ENCODE measurements around the gene ZNF211. TPM values are rescaled to one million over a fixed set of nuclear protein-coding genes. Genes with fewer than 3 reads are reported as not detected.
A peak's percentile ranks its signal among the peaks of the same experiment; 100 is the strongest.

Gene ZNF211
- total and polyA plus RNA-seq, 10 of the 15 experiments (the other 5 are each of a cell fraction or from before 2014, with no cell fraction given) = 2.1 to 20.6 (median 9.3) TPM

GRCh38 chr19:57599377-57599760 is 33.6 kb upstream of the ZNF211 start:
- WGBS (ENCODE audit: insufficient coverage, insufficient replicate concordance, low lambda C conversion rate, missing lambda C conversion rate) = 55% methylated on average over 8 of the region's 8 CpGs

GRCh38 chr19:57599761-57600383 is 33.1 kb upstream of the ZNF211 start, which contains the start of gene ZNF530:
TSS of gene ZNF530 (plus strand) at chr19:57599885. CDS start at chr19:57604346, 4,461 bp downstream.
- H3K9me3 ChIP-seq (replicated peaks; ENCODE audit: control insufficient read depth, insufficient read depth, low read length) = peaks cover 6% of the 10 kb centered on the region; the same call in 1 of the 3 replicates
- intact Hi-C loops (cut with micrococcal nuclease; ENCODE audit: unreplicated experiment) (no loop called here), in situ Hi-C loops (cut with MboI) (no loop called here)
- H3K4me1 ChIP-seq (ENCODE audit: control insufficient read depth, insufficient read depth, low read length) = no peaks in the 10 kb centered on the region
- peak within 1 kb of the TSS; percentile 20; the same call in 1 of the 2 replicates for H3K27ac ChIP-seq (ENCODE audit: control insufficient read depth, insufficient read depth)
- POLR2A ChIA-PET = no interaction called here
- CTCF ChIA-PET = interaction anchor here (1.0 kb wide), 1 partner anchor 14 kb away, joined by 3 read pairs; no protein-coding TSS in a partner anchor
- RAD21 ChIA-PET (ENCODE audit: unreplicated experiment) = no interaction called here
- no peaks in the 10 kb centered on the region for H3K27me3 ChIP-seq (replicated peaks in 1 of 2; ENCODE audit: control insufficient read depth in 2 of 2, insufficient read depth in 2 of 2, low read length in 1 of 2)
- DNase-seq (ENCODE audit: low read depth, low spot score) (peak; percentile 55), ATAC-seq (peak; percentile 100), FAIRE-seq (peak; percentile 95)
- no peaks in the 10 kb centered on the region for H4K20me1 ChIP-seq (ENCODE audit: control insufficient read depth, insufficient read depth)
- 6% methylated on average over 53 of the region's 53 CpGs for WGBS (ENCODE audit: insufficient coverage, insufficient replicate concordance, low lambda C conversion rate, missing lambda C conversion rate)
- peaks cover 0 to 1% of the 10 kb centered on the region in 2 experiments; a peak in 2 of 4 replicates for H3K36me3 ChIP-seq (ENCODE audit: control insufficient read depth in 2 of 2, insufficient read depth in 2 of 2, low read length in 1 of 2)
- SMC1A ChIA-PET (ENCODE audit: uncharacterized antibody, unreplicated experiment) = no interaction called here
- H3K4me3 ChIP-seq = peak within 1 kb of the TSS; percentile 87
- H3K9ac ChIP-seq (ENCODE audit: control insufficient read depth, insufficient read depth, low read length) = peak within 1 kb of the TSS; percentile 67
- BruUV-seq (replicated peaks) = no TSS peak
- H3K79me2 ChIP-seq (ENCODE audit: control insufficient read depth, insufficient read depth, low read length) = no peaks in the 10 kb centered on the region; the same call in 1 of the 2 replicates
- peak within 1 kb of the TSS; percentile 93 for H2AFZ ChIP-seq (ENCODE audit: control insufficient read depth, low read depth, low read length)
- peak within 1 kb of the TSS; percentile 81 for H3K4me2 ChIP-seq (ENCODE audit: control insufficient read depth, insufficient read depth)
- TF ChIP-seq BCLAF1 (IDR thresholded peaks at IDR 0.05) (no peak), JUND (IDR thresholded peaks at IDR 0.05; ENCODE audit: low read depth, low read length) (no peak), IRF3 (IDR thresholded peaks at IDR 0.05) (no peak), ZNF384 (IDR thresholded peaks at IDR 0.05; ENCODE audit: borderline replicate concordance, low read depth, low read length) (no peak), RUNX3 (IDR thresholded peaks at IDR 0.05; ENCODE audit: low read length) (0 out of 2 replicates have a peak, but pooled peaks have one; percentile 32), SPI1 (IDR thresholded peaks at IDR 0.05; ENCODE audit: borderline replicate concordance, insufficient read depth, low read depth, low read length) (peak; percentile 53; the same call in 1 of the 2 replicates), ZBTB33 (IDR thresholded peaks at IDR 0.05) (no peak), CEBPB (IDR thresholded peaks at IDR 0.05; ENCODE audit: borderline replicate concordance in 1 of 2, low read depth in 2 of 2, low read length in 2 of 2) (no peak), HCFC1 (IDR thresholded peaks at IDR 0.05; ENCODE audit: low read length) (peak; percentile 94)

More at GRCh38 chr19:57599377-57599760, 33.6 kb upstream of the ZNF211 start:
- no peaks in the 10 kb centered on the region; the same call in 1 of the 2 replicates for H3K79me2 ChIP-seq (ENCODE audit: control insufficient read depth, insufficient read depth, low read length)
- H3K27me3 ChIP-seq (replicated peaks in 1 of 2; ENCODE audit: control insufficient read depth in 2 of 2, insufficient read depth in 2 of 2, low read length in 1 of 2) = no peaks in the 10 kb centered on the region
- CTCF ChIA-PET = no interaction called here
- SMC1A ChIA-PET (ENCODE audit: uncharacterized antibody, unreplicated experiment) = no interaction called here
- POLR2A ChIA-PET = no interaction called here
- peak overlapping the region; percentile 87 for H3K4me3 ChIP-seq
- peaks cover 0 to 1% of the 10 kb centered on the region in 2 experiments; a peak in 1 of 4 replicates for H3K36me3 ChIP-seq (ENCODE audit: control insufficient read depth in 2 of 2, insufficient read depth in 2 of 2, low read length in 1 of 2)
- peak overlapping the region; percentile 81 for H3K4me2 ChIP-seq (ENCODE audit: control insufficient read depth, insufficient read depth)
- peak; percentile 15 for DNase-seq (ENCODE audit: low read depth, low spot score)
- RAD21 ChIA-PET (ENCODE audit: unreplicated experiment) = no interaction called here
- intact Hi-C loops (cut with micrococcal nuclease; ENCODE audit: unreplicated experiment) (no loop called here), in situ Hi-C loops (cut with MboI) (no loop called here)
- no peaks in the 10 kb centered on the region for H4K20me1 ChIP-seq (ENCODE audit: control insufficient read depth, insufficient read depth)
- no peak for FAIRE-seq
- peaks cover 1% of the 10 kb centered on the region; the same call in 1 of the 3 replicates for H3K9me3 ChIP-seq (replicated peaks; ENCODE audit: control insufficient read depth, insufficient read depth, low read length)
- ATAC-seq = no peak
- no peak overlapping the region for H3K27ac ChIP-seq (ENCODE audit: control insufficient read depth, insufficient read depth)
- H3K9ac ChIP-seq (ENCODE audit: control insufficient read depth, insufficient read depth, low read length) = no peak overlapping the region
- no peaks in the 10 kb centered on the region for H3K4me1 ChIP-seq (ENCODE audit: control insufficient read depth, insufficient read depth, low read length)
- BruUV-seq (replicated peaks) = no TSS peak
- TF ChIP-seq NR2F1 (conservative IDR thresholded peaks at IDR 0.05) = peak; percentile 26; the same call in 1 of the 2 replicates
- TF ChIP-seq ZNF622 (IDR thresholded peaks at IDR 0.05) = no peak
- peak overlapping the region; percentile 93 for H2AFZ ChIP-seq (ENCODE audit: control insufficient read depth, low read depth, low read length)
